ENCODE results near the gene TTC33.

Gene TTC33

DNA sequence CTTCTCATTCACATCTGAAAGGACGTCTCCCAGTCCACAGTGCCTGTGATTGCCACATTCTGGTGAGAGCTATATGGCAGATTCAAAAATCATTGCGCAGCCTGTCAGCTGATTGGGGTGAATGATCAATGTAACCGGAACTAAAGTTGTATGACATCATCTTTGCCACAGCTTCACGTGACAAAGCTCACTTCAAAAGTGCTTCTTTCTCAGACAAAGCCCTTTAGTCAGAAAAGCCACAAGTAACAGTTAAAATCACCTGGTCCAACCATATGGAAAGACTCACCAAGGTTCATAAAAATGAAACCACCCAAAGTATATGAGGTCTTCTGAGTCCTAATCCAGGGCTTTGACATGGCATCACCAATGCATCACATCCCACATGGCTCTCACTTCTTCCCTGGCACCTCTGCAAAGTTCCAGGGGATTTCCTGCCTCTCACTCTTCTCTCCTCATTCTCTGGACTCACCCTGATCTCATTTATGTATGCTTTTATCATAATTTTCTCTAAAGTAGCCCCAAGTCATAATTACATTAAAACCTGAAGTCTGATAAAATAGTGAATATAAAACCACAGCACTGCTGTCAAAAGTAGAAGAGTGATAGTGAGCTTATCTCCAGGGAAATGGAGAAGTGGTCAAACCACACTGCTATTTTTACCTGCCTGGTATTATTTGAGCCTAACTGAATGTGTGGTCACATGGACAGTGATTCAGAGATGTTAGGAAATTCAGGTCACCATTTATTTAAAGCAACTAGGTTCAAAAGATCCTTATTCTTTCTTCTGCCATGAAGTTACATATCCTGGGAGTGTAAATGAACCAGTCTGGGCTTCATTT lies 269.1 kb downstream of the TTC33 start:
- no peak for DNase-seq

DNA sequence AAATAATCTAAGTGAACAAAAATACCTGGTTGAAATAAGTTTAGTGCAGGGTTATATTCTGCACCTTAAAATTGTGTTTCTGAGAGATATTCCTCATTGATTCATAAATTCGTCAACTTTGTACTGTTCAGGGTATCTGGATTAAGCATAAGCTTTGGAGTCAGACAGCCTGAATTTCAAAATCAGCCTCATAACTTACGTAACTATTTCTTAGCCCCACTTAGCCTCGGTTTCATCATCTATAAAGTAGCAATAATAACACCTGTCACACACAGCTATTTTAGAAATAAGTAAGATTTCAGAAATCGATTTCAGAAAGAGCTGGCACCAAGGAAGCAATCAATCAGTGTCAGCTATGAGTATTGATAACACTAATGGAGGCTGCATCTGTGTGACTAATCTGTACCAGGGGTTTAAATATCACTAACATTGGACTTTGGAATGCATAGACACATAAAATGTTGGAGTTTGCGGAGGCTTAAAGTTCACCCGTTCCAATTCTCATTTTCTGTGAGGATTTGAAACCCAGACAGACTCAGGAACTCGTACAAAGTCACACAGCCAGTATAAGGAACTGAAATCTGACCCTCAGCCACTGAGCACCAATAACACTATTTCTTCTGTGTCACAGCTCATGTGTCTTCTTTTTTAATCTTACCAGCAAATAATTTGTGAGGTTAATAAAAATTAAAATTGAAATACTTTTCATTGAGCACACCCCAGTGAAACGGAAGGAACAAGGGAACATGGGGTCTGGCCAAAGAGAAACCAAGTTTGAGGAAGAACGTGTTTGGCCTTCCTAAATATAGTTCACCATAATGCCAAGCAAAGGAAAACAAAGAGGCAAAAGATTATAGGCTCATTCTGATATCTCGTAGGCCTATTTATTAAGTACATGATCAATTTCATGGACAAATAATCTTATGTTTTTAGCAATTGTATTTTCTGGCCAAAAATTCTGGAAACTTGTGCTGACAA lies 270.5 kb downstream of the TTC33 start:
- DNase-seq, result no peak

DNA sequence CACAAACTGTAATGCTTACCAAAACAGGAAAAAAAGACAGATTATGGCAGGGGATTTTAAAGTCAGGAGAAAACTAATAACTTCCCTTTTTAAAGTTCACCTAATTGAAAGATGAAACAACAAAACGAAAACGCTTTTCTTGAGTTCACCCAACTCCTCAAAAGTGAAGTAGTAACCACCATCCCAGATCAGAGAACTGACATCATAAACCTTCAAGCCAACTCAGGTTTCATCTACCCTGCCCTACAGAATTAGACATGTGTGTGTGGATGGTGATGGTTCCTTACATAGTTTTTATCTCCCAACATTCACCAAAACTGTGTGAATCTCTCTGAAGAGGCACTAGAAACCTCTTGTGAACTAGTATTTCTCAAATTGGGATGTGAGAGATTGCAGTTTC lies 271.3 kb downstream of the TTC33 start:
- DNase-seq, result no peak

DNA sequence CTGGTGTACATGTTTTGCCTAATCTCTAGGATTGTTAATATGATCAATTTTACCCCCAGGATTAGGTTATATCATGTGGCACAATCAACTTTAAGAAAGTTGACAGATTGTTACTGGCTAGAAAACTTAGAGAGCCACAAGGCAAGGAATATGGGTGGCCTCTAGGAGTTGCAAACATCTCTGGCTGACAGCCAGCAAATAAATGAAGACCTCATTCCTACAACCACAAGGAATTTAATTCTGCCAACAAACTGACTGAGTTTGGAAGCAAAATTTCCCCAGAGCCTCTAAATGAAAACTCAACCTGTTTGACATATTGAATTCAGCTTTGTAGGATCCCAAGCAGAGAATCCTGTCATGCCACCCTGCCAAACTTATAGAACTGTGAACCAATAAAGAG lies 272.4 kb downstream of the TTC33 start:
- DNase-seq, result no peak

DNA sequence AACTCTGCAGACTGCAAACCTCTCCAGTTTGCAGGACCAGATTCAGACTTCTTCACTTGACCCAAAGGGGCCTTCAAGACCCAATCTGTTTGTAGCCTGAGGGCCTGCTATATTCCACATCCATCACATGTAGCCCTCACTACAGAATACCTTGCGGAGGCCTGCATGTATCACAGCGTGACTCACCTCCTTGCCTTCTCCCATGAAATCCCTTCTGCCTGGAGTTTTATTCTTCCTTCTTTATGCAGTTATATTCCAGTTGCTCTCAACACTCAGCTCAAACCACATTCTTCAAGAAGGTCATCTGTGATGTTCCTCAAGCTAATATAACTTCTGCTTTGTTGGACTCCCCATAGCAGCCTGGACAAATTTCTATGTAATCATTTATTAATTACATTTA lies 274.5 kb downstream of the TTC33 start:
- DNase-seq, result no peak

DNA sequence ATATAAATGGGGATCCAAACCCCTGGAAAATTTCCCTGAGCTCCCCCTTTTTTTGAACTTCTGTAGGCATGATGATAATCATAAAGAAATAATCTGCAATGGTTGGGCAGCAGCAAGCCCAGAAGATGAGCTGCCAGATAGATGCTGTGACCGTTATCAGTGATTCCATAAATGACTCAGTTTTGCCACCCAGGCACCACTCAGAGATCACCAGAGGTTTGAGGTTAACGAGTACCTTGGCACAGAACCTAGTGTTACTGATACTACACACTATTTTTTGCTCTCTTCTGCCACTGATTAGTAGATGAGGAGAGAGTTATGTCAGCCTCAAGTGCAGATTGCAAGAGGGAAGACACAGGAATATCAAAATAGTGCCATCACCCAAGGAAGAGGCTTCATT lies 275.4 kb downstream of the TTC33 start:
- DNase-seq, result no peak

DNA sequence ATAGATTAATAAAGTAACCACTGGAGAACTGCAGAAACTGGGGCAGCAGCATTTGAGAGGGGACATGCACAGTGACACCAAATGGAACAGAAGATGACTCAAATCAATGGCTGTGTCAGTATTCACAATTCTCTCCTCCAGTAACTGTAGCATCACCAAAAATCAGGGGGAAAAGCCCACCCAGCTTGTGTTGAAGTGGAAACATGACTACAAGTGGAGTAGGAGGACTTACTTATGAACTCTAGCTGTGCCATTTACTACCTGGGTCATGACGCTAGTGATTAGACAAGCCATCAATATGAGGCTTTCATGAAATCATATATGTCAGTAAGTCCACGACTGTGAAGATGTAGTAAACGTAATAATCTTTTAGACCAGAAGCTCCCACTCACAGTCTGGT lies 275.8 kb downstream of the TTC33 start:
- no peak for DNase-seq

DNA sequence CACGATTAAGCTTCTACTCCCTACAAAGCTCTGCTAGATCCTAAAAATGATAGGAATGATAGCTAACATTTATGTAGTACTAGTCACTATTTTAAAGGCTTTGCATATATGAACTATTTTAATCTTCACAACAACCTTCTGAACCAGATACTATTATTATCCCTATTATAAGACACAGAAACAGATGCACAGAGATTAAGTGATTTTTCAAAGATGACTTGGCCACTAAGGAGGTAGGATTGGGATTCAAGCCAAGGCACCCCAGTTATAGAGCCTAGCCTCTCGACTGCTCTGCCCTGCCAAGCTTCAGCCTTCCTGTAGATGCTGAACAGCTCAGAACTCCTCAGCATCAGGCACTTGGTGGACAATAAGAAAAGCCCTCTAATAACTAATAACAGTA lies 277.0 kb downstream of the TTC33 start:
- DNase-seq, result no peak

DNA sequence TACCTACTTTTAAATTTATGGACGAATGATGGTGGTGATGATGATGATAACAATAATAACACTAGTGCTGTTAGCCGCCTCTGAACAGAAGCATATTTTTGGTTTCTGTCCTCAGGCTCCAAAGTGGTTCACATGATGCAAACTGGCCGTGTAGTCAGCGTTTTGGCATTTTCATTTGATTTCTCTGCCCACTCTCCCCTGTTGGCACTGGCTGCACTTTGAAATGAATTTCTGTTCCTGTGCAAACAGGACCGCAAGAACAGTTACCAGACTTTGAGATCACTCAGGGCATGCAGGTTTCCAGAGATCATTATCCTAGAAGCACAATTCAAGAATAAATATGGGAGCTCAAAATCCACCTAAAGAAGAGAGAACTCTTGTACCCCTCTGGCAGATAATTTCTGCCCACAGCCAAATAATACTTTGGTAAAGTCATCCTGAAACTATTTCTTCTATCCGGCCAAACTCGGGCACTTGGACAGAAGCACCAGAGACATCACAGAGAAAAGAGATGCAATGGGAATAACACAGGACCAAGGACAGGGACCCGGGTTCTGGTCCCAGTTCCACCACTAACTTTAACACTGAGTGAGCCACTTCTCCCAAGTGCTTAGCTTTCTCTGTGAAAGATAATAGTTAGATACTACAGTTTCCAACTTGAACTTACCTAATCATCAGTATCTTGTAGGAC lies 277.8 kb downstream of the TTC33 start:
- no peak for DNase-seq

DNA sequence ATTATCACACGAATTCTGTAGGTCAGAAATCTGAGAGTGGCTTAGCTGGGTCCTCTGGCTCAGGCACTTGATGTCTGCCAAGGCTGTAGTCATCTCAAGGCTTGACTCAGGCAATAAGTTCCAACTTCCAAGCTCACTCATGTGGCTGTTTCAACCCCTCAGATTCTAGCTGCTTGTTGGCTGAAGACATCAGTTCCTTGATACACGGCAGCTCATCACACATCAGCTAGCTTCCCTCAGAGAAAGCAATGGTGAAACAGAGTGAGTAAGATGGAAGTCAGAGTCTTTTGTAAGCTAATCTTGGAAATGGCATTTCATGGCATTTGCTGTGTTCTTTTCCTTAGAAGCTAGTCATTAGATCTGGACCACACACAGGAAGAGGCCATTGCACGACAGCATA lies 280.2 kb downstream of the TTC33 start:
- DNase-seq, result no peak

DNA sequence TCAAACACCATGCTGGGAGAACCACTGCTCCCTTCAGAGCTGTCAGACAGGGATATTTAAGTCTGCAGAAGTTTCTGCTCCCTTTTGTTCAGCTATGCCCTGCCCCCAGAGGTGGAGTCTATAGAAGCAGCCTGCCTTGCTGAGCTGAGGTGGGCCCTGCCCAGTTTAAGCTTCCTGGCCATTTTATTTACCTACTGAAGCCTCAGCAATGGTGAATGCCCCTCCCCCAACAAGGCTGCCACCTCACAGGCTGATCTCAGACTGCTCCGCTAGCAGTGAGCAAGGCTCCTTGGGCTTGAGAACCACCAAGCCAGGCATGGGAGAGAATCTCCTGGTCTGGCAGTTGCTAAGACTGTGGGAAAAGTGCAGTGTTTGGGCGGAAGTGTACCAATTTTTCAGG lies 281.5 kb downstream of the TTC33 start:
- no peak for DNase-seq

DNA sequence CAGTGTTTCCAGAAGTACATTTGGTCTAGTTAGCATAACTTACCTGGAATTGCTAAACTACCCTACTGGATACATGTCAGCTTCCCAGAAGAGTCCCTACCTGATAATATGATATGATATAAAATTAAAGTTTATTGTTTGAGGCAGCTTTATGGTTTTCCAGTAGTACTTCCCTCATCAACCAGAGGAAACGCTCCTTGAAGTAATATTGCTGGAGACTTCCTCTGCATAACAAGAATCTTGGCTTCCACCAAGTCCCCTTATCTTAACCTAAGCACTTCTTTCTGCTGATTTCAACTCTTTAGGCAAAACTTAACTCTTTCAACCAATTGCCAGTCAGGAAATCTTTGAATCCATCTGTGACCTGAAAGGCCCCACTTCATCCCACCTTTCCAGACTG lies 290.3 kb downstream of the TTC33 start:
- no peak for DNase-seq

DNA sequence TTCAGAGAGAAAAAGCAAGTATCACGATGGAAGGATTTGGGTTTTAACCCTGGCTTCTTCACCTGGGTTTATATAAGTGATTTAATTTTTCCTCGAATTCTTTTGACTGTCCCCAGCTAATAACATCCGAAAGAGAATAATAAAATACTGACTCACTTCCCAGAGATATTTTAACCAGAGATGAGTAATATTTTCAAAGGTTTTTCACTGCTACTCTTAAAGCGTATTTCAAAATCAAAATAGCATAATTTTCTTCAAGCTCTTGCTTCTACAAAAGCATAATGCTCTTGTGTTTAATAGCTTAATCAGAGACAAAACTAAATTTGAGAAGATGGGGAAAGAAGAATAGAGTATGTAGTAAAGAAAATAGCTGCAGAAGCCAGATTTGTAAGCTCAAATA lies 291.2 kb downstream of the TTC33 start:
- DNase-seq, result no peak
